Spinal cord (tissue), 10 donors: ENCODE results near the gene SHTN1. TPM values are rescaled to one million over a fixed set of nuclear protein-coding genes. Genes with fewer than 3 reads are reported as not detected.
A peak's percentile ranks its signal among the peaks of the same experiment; 100 is the strongest.

Experiments
- DNase-seq, 6 donors: peaks; one replicate each; pipeline versions ENCODE4 v3.0.0 to v3.0.0-alpha.2; 2013 to 2015; ENCODE audit warnings: low spot score in 6 of 6, low read depth in 4 of 6
- H3K27ac ChIP-seq: one replicate; pipeline ENCODE4 v1.5.1; 2013; ENCODE audit warnings: low read depth, low read length, control low read depth
- H3K27me3 ChIP-seq: one replicate; pipeline ENCODE4 v1.6.1; 2013; ENCODE audit warnings: low read length; ENCODE audit not compliant: control insufficient read depth, insufficient read depth
- H3K36me3 ChIP-seq: one replicate; pipeline ENCODE4 v1.6.1; 2013; ENCODE audit warnings: low read length; ENCODE audit not compliant: control insufficient read depth, insufficient read depth
- H3K4me1 ChIP-seq: one replicate; pipeline ENCODE4 v1.6.1; 2013; ENCODE audit warnings: low read length; ENCODE audit not compliant: control insufficient read depth, insufficient read depth
- H3K4me3 ChIP-seq: one replicate; pipeline ENCODE4 v1.5.1; 2013; ENCODE audit warnings: low read depth, low read length, control low read depth
- H3K9me3 ChIP-seq: one replicate; pipeline ENCODE4 v1.6.1; 2013; ENCODE audit warnings: low read length; ENCODE audit not compliant: control insufficient read depth, insufficient read depth
- WGBS: methylation state at CpG from one replicate; pipeline ENCODE4 v1.1.5; 2013; ENCODE audit warnings: missing lambda C conversion rate; ENCODE audit not compliant: insufficient coverage; 5-methylcytosine and 5-hydroxymethylcytosine counted together
- polyA plus RNA-seq, 2 donors: library from polyadenylated mRNA; unstranded; fragments of 120-200 nt; gene quantifications; one replicate each; pipeline ENCODE4 v1.2.1, GENCODE V29; 2013; ENCODE audit not compliant: insufficient read length in 2 of 2
- total RNA-seq, 2 donors: library from RNA; depleted of rRNA in 1 of 2; stranded (reverse); fragments of 120-200 nt in 1 of 2; fragments of >200 nt in 1 of 2; gene quantifications; one replicate each; pipeline versions ENCODE4 v1.2.3 to v1.2.4, GENCODE V29; 2013 to 2014
- donor health status: healthy.

SHTN1 gene
- total and polyA plus RNA-seq, 4 donors, result 17.0 to 110 (median 62.1) TPM

GRCh38 chr10:116973371-116973905, 31.5 kb downstream of the SHTN1 start:
- Histone ChIP-seq H3K9me3 (no peaks in the 10 kb centered on the region), H3K27me3 (no peaks in the 10 kb centered on the region), H3K36me3 (no peaks in the 10 kb centered on the region), H3K27ac (no peak overlapping the region), H3K4me3 (no peak overlapping the region), H3K4me1 (no peaks in the 10 kb centered on the region)
- no peak for DNase-seq
- WGBS, result 79% methylated on average over 3 of the region's 4 CpGs

GRCh38 chr10:116972131-116972530, 32.9 kb downstream of the SHTN1 start:
- Histone ChIP-seq H3K9me3 (no peaks in the 10 kb centered on the region), H3K4me3 (no peak overlapping the region), H3K27me3 (no peaks in the 10 kb centered on the region), H3K27ac (no peak overlapping the region), H3K4me1 (no peaks in the 10 kb centered on the region), H3K36me3 (no peaks in the 10 kb centered on the region)
- peak in 2 of 6 donors; percentile 51 to 94 for DNase-seq
- WGBS, result 89% methylated on average over 1 of the region's 1 CpG

GRCh38 chr10:116970050-116970449, 34.9 kb downstream of the SHTN1 start:
- Histone ChIP-seq H3K36me3 (peaks cover 3% of the 10 kb centered on the region), H3K27ac (no peak overlapping the region), H3K4me1 (no peaks in the 10 kb centered on the region), H3K27me3 (no peaks in the 10 kb centered on the region), H3K9me3 (no peaks in the 10 kb centered on the region), H3K4me3 (no peak overlapping the region)
- no peak for DNase-seq
- WGBS, result 95% methylated on average over 4 of the region's 5 CpGs

GRCh38 chr10:116968331-116968730, 36.7 kb downstream of the SHTN1 start:
- Histone ChIP-seq H3K4me1 (no peaks in the 10 kb centered on the region), H3K27me3 (no peaks in the 10 kb centered on the region), H3K4me3 (no peak overlapping the region), H3K27ac (no peak overlapping the region), H3K9me3 (no peaks in the 10 kb centered on the region), H3K36me3 (peaks cover 5% of the 10 kb centered on the region)
- no CpG with 5 or more reads among the region's 3 CpGs for WGBS
- no peak for DNase-seq

- peak in 2 of 6 donors; percentile 88 to 90 for DNase-seq
- WGBS, result 51% methylated on average over 2 of the region's 9 CpGs
- Histone ChIP-seq H3K4me3 (no peak overlapping the region), H3K27me3 (no peaks in the 10 kb centered on the region), H3K9me3 (no peaks in the 10 kb centered on the region), H3K27ac (no peak overlapping the region), H3K4me1 (peaks cover 3% of the 10 kb centered on the region), H3K36me3 (peaks cover 5% of the 10 kb centered on the region)
Observed at GRCh38 chr10:116961406-116962251, 43.4 kb downstream of the SHTN1 start.

- Histone ChIP-seq H3K27ac (no peak overlapping the region), H3K27me3 (no peaks in the 10 kb centered on the region), H3K9me3 (no peaks in the 10 kb centered on the region), H3K4me3 (no peak overlapping the region), H3K36me3 (peaks cover 3% of the 10 kb centered on the region), H3K4me1 (peaks cover 3% of the 10 kb centered on the region)
- DNase-seq, result no peak
- no CpG with 5 or more reads among the region's 5 CpGs for WGBS
Observed at GRCh38 chr10:116960066-116960776, 44.8 kb downstream of the SHTN1 start.

- no peak for DNase-seq
- peaks cover 5% of the 10 kb centered on the region for H3K36me3 ChIP-seq
Observed at GRCh38 chr10:116952729-116953128, 52.3 kb downstream of the SHTN1 start.

GRCh38 chr10:116948530-116948870, 56.5 kb downstream of the SHTN1 start:
- no peak for DNase-seq
- H3K9me3 ChIP-seq, result no peaks in the 10 kb centered on the region
- no peak overlapping the region for H3K27ac ChIP-seq
- H3K27me3 ChIP-seq, result no peaks in the 10 kb centered on the region
- no CpG with 5 or more reads among the region's 1 CpG for WGBS
- H3K4me1 ChIP-seq, result no peaks in the 10 kb centered on the region
- no peak overlapping the region for H3K4me3 ChIP-seq
- peaks cover 8% of the 10 kb centered on the region for H3K36me3 ChIP-seq

More at GRCh38 chr10:116952729-116953128, 52.3 kb downstream of the SHTN1 start:
- no CpG with 5 or more reads among the region's 1 CpG for WGBS
- no peaks in the 10 kb centered on the region for H3K9me3 ChIP-seq
- H3K4me3 ChIP-seq, result no peak overlapping the region
- H3K4me1 ChIP-seq, result no peaks in the 10 kb centered on the region
- H3K27me3 ChIP-seq, result no peaks in the 10 kb centered on the region
- H3K27ac ChIP-seq, result no peak overlapping the region

- Histone ChIP-seq H3K27ac (no peak overlapping the region), H3K27me3 (no peaks in the 10 kb centered on the region), H3K9me3 (no peaks in the 10 kb centered on the region), H3K4me1 (no peaks in the 10 kb centered on the region), H3K4me3 (no peak overlapping the region), H3K36me3 (peaks cover 8% of the 10 kb centered on the region)
- no CpG with 5 or more reads among the region's 2 CpGs for WGBS
- DNase-seq, result no peak
Observed at GRCh38 chr10:116947841-116948529, 57.0 kb downstream of the SHTN1 start.
